Hindlimb muscle (tissue), 1 donor: ENCODE results near the gene RNFT1. TPM values are rescaled to one million over a fixed set of nuclear protein-coding genes. Genes with fewer than 3 reads are reported as not detected.
A peak's percentile ranks its signal among the peaks of the same experiment; 100 is the strongest.
"Not testable (repeated sequence)": the region's sequence is repeated elsewhere in the genome, so short reads cannot be mapped to it uniquely, and the experiment has no call there.

Experiments
- DNase-seq: peaks from one replicate; pipeline ENCODE4 v3.0.0-alpha.2; 2013
- polyA plus RNA-seq: library from polyadenylated mRNA; unstranded; fragments of 120-200 nt; gene quantifications from one replicate; pipeline ENCODE4 v1.2.1, GENCODE V29; 2013; ENCODE audit not compliant: insufficient read length

The RNFT1 gene
- polyA plus RNA-seq, 1 donor = 18.2 TPM

GRCh38 chr17:59930121-59930520 lies 34.4 kb downstream of the RNFT1 start:
- DNase-seq = not testable (repeated sequence)

GRCh38 chr17:59920637-59921036 lies 43.9 kb downstream of the RNFT1 start:
- DNase-seq = not testable (repeated sequence)

- DNase-seq = no peak
These were observed 48.1 kb downstream of the RNFT1 start for GRCh38 chr17:59916446-59916845.

GRCh38 chr17:59914274-59914854 lies 50.2 kb downstream of the RNFT1 start:
- peak; percentile 19 for DNase-seq

- no peak for DNase-seq
These were observed 57.1 kb downstream of the RNFT1 start for GRCh38 chr17:59907467-59907866.

- DNase-seq = no peak
These were observed 61.1 kb downstream of the RNFT1 start for GRCh38 chr17:59903455-59903854.

Other genes with a start within 250 kb of the RNFT1 start
- gene TUBD1, start 71.8 kb downstream of the RNFT1 start, polyA plus RNA-seq = 8.9 TPM
- 39.0 TPM for gene RPS6KB1, start 71.6 kb downstream of the RNFT1 start, polyA plus RNA-seq
- gene HEATR6, start 114.2 kb upstream of the RNFT1 start, polyA plus RNA-seq = 19.5 TPM
- gene CA4, start 185.2 kb upstream of the RNFT1 start, polyA plus RNA-seq = 6.0 TPM